Neural cell (in vitro differentiated cells): ENCODE data around the gene DSCAM.

Experiments
- CTCF ChIP-seq: fragments of 450-650 bp; IDR thresholded peaks from 2 replicates; pipeline ENCODE4 v1.5.1; 2014; ENCODE audit warnings: antibody characterized with exemption, mild to moderate bottlenecking, moderate library complexity; ENCODE audit not compliant: poor library complexity, severe bottlenecking
- EP300 ChIP-seq: fragments of 450-650 bp; conservative IDR thresholded peaks from 2 replicates; pipeline ENCODE4 v1.6.1; 2014; ENCODE audit warnings: antibody characterized with exemption, mild to moderate bottlenecking, moderate library complexity; ENCODE audit not compliant: poor library complexity, severe bottlenecking
- EZH2 ChIP-seq: fragments of 200-600, 300-800 bp; shearing (Covaris generic), sonication (generic); IDR thresholded peaks from 2 replicates; pipeline ENCODE4 v1.6.1; 2014; ENCODE audit warnings: antibody characterized with exemption, low read length, borderline replicate concordance, mild to moderate bottlenecking; ENCODE audit not compliant: insufficient read depth, poor library complexity, severe bottlenecking
- MXI1 ChIP-seq: fragments of 450-650 bp; conservative IDR thresholded peaks from 2 replicates; pipeline ENCODE4 v1.6.1; 2014; ENCODE audit warnings: antibody characterized with exemption, mild to moderate bottlenecking; ENCODE audit not compliant: poor library complexity, severe bottlenecking
- POLR2AphosphoS5 ChIP-seq: IDR thresholded peaks from 2 replicates; pipeline ENCODE4 v1.6.1; 2012
- RAD21 ChIP-seq: fragments of 450-650 bp; conservative IDR thresholded peaks from 2 replicates; pipeline ENCODE4 v1.6.1; 2014; ENCODE audit warnings: antibody characterized with exemption, mild to moderate bottlenecking, moderate library complexity
- REST ChIP-seq: IDR thresholded peaks from 2 replicates; pipeline ENCODE4 v1.6.1; 2012; ENCODE audit warnings: borderline replicate concordance
- SMC3 ChIP-seq: fragments of 450-650 bp; conservative IDR thresholded peaks from 2 replicates; pipeline ENCODE4 v1.6.1; 2014; ENCODE audit warnings: antibody characterized with exemption, mild to moderate bottlenecking, moderate library complexity; ENCODE audit not compliant: poor library complexity
- TAF1 ChIP-seq: IDR thresholded peaks from 2 replicates; pipeline ENCODE4 v1.6.1; 2012; ENCODE audit warnings: low read depth

- TF ChIP-seq CTCF (no peak), TAF1 (no peak), RAD21 (no peak), POLR2AphosphoS5 (no peak), EP300 (no peak), REST (no peak), MXI1 (no peak), EZH2 (no peak), SMC3 (no peak)
These were observed 50.5 kb downstream of the DSCAM start for GRCh38 chr21:40796464-40796863.
